HG03565 (cell line): ENCODE results near the gene SIPA1L3.

Experiments used
- ATAC-seq: cut with Tn5 transposase; IDR thresholded peaks from one replicate; pipeline ENCODE4 v1.9.1; 2021; ENCODE audit warnings: mild to moderate bottlenecking, moderate library complexity; ENCODE audit not compliant: unreplicated experiment

Gene SIPA1L3

GRCh38 chr19:38180071-38180470 lies 273.1 kb downstream of the SIPA1L3 start:
- ATAC-seq = no peak

- ATAC-seq = no peak
Measured at GRCh38 chr19:38182536-38183210, 275.7 kb downstream of the SIPA1L3 start.

GRCh38 chr19:38183251-38183897 lies 276.4 kb downstream of the SIPA1L3 start:
- ATAC-seq = no peak

- ATAC-seq = no peak
Measured at GRCh38 chr19:38184815-38185214, 277.8 kb downstream of the SIPA1L3 start.

- ATAC-seq = no peak
Measured at GRCh38 chr19:38185562-38185961, 278.6 kb downstream of the SIPA1L3 start.

- no peak for ATAC-seq
Measured at GRCh38 chr19:38190061-38190460, 283.1 kb downstream of the SIPA1L3 start.

- no peak for ATAC-seq
Measured at GRCh38 chr19:38190793-38191192, 283.8 kb downstream of the SIPA1L3 start.

- ATAC-seq = no peak
Measured at GRCh38 chr19:38191747-38192146, 284.7 kb downstream of the SIPA1L3 start.

GRCh38 chr19:38193445-38193844 lies 286.4 kb downstream of the SIPA1L3 start:
- ATAC-seq = no peak

GRCh38 chr19:38194061-38194701 lies 287.2 kb downstream of the SIPA1L3 start:
- ATAC-seq = no peak

- ATAC-seq = no peak
Measured at GRCh38 chr19:38195237-38195636, 288.2 kb downstream of the SIPA1L3 start.

GRCh38 chr19:38196245-38196837 lies 289.3 kb downstream of the SIPA1L3 start:
- ATAC-seq = no peak

- no peak for ATAC-seq
Measured at GRCh38 chr19:38196948-38197656, 290.1 kb downstream of the SIPA1L3 start.

- ATAC-seq = no peak
Measured at GRCh38 chr19:38197937-38198704, 291.1 kb downstream of the SIPA1L3 start.

- no peak for ATAC-seq
Measured at GRCh38 chr19:38199340-38199739, 292.3 kb downstream of the SIPA1L3 start.

GRCh38 chr19:38201731-38202130 lies 294.7 kb downstream of the SIPA1L3 start:
- ATAC-seq = no peak

GRCh38 chr19:38202504-38202903 lies 295.5 kb downstream of the SIPA1L3 start:
- ATAC-seq = no peak

- ATAC-seq = no peak
Measured at GRCh38 chr19:38203197-38203596, 296.2 kb downstream of the SIPA1L3 start.

GRCh38 chr19:38204096-38204495 lies 297.1 kb downstream of the SIPA1L3 start:
- ATAC-seq = no peak

GRCh38 chr19:38204728-38205127 lies 297.7 kb downstream of the SIPA1L3 start:
- ATAC-seq = no peak
